ENCODE data around the gene TPRG1L.

DNA sequence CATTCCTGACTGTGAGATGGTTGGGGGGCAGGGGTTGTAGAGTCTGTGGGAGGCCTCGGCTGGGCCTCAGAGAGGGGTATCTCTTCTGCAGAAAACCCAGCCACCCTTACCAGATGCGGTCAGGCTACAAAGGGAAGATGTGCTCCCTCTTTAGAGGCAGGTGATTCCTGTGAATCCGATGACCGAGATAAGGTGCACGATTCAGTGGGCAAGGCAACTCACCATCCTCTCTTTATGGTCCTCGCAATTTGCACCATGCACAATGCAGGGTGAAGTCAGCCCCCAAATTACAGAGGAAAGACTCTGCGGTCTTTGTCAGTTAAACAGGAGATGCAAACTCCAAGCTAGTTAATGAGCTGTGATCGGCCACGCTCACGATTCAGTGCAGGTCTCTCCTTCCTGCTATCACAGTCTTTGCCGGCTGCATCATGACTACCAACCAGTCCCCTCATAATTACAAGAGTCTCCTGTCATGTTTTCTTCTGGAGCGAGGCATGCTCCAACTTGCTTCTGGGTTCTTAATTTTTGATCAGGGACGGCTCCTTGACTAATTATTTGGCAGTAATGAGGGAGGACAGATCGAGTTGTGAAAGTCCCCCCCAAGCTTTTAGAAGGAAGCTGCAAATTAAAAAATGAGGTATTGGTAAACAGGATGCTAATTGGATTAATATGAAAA is 40.0 kb downstream of the TPRG1L start:
- TF ChIP-seq, protein P1, sequence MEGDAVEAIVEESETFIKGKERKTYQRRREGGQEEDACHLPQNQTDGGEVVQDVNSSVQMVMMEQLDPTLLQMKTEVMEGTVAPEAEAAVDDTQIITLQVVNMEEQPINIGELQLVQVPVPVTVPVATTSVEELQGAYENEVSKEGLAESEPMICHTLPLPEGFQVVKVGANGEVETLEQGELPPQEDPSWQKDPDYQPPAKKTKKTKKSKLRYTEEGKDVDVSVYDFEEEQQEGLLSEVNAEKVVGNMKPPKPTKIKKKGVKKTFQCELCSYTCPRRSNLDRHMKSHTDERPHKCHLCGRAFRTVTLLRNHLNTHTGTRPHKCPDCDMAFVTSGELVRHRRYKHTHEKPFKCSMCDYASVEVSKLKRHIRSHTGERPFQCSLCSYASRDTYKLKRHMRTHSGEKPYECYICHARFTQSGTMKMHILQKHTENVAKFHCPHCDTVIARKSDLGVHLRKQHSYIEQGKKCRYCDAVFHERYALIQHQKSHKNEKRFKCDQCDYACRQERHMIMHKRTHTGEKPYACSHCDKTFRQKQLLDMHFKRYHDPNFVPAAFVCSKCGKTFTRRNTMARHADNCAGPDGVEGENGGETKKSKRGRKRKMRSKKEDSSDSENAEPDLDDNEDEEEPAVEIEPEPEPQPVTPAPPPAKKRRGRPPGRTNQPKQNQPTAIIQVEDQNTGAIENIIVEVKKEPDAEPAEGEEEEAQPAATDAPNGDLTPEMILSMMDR (conservative IDR thresholded peaks at IDR 0.05; ENCODE audit: low read depth, low read length) = no peak
- TF ChIP-seq EZH2 (IDR thresholded peaks at IDR 0.05; ENCODE audit: borderline replicate concordance, low read depth, low read length, poor library complexity, severe bottlenecking) = no peak
